Measurements from ENCODE around the gene C4BPB.

GRCh38 chr1:207124389-207124788 is 35.7 kb downstream of the C4BPB start:
- TF ChIP-seq CTCF (IDR thresholded peaks at IDR 0.05) (no peak), POLR2A (IDR thresholded peaks at IDR 0.05) (no peak), EP300 (IDR thresholded peaks at IDR 0.05) (no peak), POLR2AphosphoS5 (IDR thresholded peaks at IDR 0.05) (no peak)
